ENCODE results near the gene PACRG. TPM values are rescaled to one million over a fixed set of nuclear protein-coding genes. Genes with fewer than 3 reads are reported as not detected.

The PACRG gene
- total and polyA plus RNA-seq, 2 experiments from 2014 or later: 0.83 to 3.7 TPM

DNA sequence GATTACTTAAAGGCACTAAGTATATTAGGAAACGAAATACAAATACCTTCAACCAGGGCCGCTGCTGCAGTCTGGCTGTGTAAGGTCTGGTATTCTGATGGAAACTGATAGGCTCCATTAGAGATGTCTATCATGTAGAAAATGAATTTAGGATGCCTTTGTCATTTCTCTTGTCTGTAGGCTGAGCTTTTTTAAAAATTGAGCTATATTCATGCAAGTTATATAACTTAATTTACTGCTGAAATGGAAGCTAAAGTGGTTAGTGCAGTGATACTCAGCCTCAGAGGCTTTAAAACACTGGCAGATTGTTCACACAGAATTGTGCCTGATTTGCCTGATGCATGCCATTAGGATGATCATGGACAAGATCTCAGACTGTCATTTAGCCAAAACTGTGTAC, 400.6 kb downstream of the PACRG start:
- Histone ChIP-seq H3K4me1 (ENCODE audit: low read depth) (peaks cover 24% of the 10 kb centered on the region), H3K4me3 (no peak overlapping the region), H3K9me3 (ENCODE audit: low read depth) (no peaks in the 10 kb centered on the region), H3K27me3 (no peaks in the 10 kb centered on the region), H3K36me3 (no peaks in the 10 kb centered on the region), H3K27ac (no peak overlapping the region)
- DNase-seq (ENCODE audit: low read depth in 1 of 2, low spot score in 1 of 2): no peak
- TF ChIP-seq, protein P1, sequence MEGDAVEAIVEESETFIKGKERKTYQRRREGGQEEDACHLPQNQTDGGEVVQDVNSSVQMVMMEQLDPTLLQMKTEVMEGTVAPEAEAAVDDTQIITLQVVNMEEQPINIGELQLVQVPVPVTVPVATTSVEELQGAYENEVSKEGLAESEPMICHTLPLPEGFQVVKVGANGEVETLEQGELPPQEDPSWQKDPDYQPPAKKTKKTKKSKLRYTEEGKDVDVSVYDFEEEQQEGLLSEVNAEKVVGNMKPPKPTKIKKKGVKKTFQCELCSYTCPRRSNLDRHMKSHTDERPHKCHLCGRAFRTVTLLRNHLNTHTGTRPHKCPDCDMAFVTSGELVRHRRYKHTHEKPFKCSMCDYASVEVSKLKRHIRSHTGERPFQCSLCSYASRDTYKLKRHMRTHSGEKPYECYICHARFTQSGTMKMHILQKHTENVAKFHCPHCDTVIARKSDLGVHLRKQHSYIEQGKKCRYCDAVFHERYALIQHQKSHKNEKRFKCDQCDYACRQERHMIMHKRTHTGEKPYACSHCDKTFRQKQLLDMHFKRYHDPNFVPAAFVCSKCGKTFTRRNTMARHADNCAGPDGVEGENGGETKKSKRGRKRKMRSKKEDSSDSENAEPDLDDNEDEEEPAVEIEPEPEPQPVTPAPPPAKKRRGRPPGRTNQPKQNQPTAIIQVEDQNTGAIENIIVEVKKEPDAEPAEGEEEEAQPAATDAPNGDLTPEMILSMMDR (IDR thresholded peaks at IDR 0.05; ENCODE audit: low read depth, low read length): no peak

DNA sequence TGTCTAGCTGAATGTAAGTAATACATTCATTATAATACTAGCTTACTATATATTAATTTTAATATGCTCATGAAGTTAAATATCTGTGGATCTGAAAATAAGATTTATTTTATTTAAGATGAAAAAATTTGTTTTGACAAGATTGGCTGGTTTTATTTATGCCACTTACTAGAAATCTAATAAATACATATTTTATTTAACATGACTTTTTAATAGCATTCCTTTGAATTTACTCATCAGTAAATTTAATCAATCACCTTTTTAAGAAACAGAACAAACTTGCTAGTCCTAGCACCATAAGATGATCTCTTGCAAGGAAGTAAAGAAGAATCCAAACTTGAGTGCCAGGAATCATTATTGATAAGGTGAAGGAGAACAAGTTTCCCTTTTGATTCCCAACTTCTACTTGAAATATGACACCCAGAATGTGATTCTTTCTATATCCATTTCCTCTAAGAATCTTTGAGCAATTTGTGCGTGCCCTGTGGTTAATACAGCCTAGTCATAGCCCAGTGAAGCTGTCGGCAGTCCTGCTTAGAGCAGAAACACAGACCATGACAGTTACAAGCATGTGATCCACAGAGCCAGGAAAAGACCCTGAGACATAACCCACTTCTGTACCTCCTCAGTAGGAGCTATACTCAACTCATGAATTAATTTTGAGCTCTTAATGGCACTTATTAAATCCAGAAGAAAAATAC, 404.4 kb downstream of the PACRG start:
- H3K27ac ChIP-seq: no peak overlapping the region
- no peak overlapping the region for H3K4me3 ChIP-seq
- H3K27me3 ChIP-seq: no peaks in the 10 kb centered on the region
- DNase-seq (ENCODE audit: low read depth in 1 of 2, low spot score in 1 of 2): peak; percentile 2 to 27
- no peaks in the 10 kb centered on the region for H3K36me3 ChIP-seq
- H3K9me3 ChIP-seq (ENCODE audit: low read depth): no peaks in the 10 kb centered on the region
- peaks cover 15% of the 10 kb centered on the region for H3K4me1 ChIP-seq (ENCODE audit: low read depth)
- TF ChIP-seq, protein P1 (IDR thresholded peaks at IDR 0.05; ENCODE audit: low read depth, low read length): no peak

DNA sequence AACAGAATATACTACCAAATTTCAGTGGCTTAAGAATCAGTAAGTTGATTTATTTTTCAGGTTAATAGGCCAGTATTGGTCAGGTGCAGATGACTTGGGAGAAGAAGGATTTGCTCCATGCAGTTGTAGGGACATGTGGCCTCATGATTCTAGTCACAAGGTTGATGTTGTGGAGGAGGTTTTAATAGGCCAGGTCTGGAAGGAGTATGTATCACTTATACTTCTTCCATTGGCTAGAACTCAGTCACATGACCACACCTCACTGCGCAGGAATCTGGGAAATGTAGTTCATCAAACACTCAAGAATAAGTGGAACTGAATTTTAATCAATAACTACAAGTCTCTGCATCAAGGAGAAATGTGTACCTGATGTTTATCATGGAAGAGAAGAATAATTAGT, 405.2 kb downstream of the PACRG start:
- no peaks in the 10 kb centered on the region for H3K9me3 ChIP-seq (ENCODE audit: low read depth)
- no peak overlapping the region for H3K4me3 ChIP-seq
- H3K36me3 ChIP-seq: no peaks in the 10 kb centered on the region
- peaks cover 8% of the 10 kb centered on the region for H3K4me1 ChIP-seq (ENCODE audit: low read depth)
- TF ChIP-seq, protein P1 (IDR thresholded peaks at IDR 0.05; ENCODE audit: low read depth, low read length): no peak
- no peak overlapping the region for H3K27ac ChIP-seq
- DNase-seq (ENCODE audit: low read depth in 1 of 2, low spot score in 1 of 2): no peak
- H3K27me3 ChIP-seq: no peaks in the 10 kb centered on the region

DNA sequence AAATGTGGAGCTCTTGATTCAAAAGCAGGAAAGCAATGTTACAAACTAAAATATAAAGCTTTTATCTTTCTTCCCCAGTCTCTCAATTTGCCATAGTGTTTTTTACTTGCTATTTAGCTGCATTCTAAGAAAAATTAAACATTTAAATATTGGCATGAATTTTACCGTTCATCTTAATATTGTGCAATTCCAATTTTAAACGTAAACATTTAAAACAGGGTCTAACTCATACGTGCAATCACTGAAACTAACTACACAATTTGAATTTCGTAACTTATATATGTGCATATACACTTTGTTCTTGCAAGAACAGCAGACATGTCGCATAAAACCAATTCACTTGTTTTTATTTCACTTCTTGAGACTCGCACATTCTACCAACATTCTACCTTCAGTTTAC, 405.9 kb downstream of the PACRG start:
- peaks cover 4% of the 10 kb centered on the region for H3K4me1 ChIP-seq (ENCODE audit: low read depth)
- no peaks in the 10 kb centered on the region for H3K27me3 ChIP-seq
- H3K9me3 ChIP-seq (ENCODE audit: low read depth): no peaks in the 10 kb centered on the region
- H3K4me3 ChIP-seq: no peak overlapping the region
- no peaks in the 10 kb centered on the region for H3K36me3 ChIP-seq
- TF ChIP-seq, protein P1 (IDR thresholded peaks at IDR 0.05; ENCODE audit: low read depth, low read length): no peak
- H3K27ac ChIP-seq: no peak overlapping the region
- DNase-seq (ENCODE audit: low read depth in 1 of 2, low spot score in 1 of 2): no peak

DNA sequence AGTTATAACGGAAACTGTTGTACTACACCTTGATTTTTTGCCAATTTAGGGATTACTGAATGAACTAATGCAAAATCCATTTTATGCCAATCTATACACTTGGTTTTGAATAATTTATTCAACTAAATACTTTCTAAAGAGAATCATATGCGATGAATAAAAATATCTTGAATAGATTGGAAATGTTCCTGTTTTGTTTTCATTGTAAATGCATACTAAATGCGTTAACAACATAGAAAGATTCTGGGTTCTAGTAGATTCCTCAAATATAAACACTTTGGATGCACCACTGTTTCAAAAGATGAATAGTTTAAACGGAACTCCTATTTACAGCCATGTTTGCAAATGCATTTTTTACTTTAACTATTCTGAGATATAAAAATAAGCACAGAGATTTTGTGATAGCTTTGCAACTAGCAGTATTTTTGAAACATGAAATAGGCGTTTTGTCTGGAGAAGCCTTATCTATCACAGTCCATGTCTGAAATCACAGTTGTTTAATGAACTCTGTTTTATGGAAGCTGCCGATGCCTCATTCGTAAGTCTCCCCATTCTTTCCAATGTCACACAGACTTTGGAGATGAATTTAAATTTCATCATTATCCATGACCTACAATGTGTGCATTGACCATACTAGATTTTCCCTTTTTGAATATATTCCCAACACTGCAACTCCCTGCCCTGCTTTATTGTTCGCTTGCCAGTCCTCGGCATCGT, 409.1 kb downstream of the PACRG start:
- H3K27ac ChIP-seq: no peak overlapping the region
- H3K4me1 ChIP-seq (ENCODE audit: low read depth): peaks cover 4% of the 10 kb centered on the region
- H3K9me3 ChIP-seq (ENCODE audit: low read depth): no peaks in the 10 kb centered on the region
- TF ChIP-seq, protein P1 (IDR thresholded peaks at IDR 0.05; ENCODE audit: low read depth, low read length): no peak
- H3K36me3 ChIP-seq: no peaks in the 10 kb centered on the region
- H3K27me3 ChIP-seq: no peaks in the 10 kb centered on the region
- H3K4me3 ChIP-seq: no peak overlapping the region
- DNase-seq (ENCODE audit: low read depth in 1 of 2, low spot score in 1 of 2): no peak

Data from cardiac muscle cell (in vitro differentiated cells and primary cell).